Memory B cell (primary cell): ENCODE data around the gene ABLIM2.

Experiments
- ATAC-seq: fragments of 150-1000 bp; cut with Tn5 transposase; 2 replicates; pipeline ENCODE4 v1.10.0; 2021; ENCODE audit warnings: low read depth, mild to moderate bottlenecking, moderate library complexity
- DNase-seq, 2 donors: peaks; one replicate each; pipeline ENCODE4 v3.0.0; 2022; ENCODE audit warnings: low spot score in 2 of 2
- H3K27ac Mint-ChIP-seq: one replicate; pipeline ENCODE4 v1.8.0; 2022; ENCODE audit warnings: mild to moderate bottlenecking, moderate library complexity, mixed read lengths
- H3K27me3 Mint-ChIP-seq: one replicate; pipeline ENCODE4 v1.8.0; 2022; ENCODE audit warnings: mixed read lengths
- H3K36me3 Mint-ChIP-seq: one replicate; pipeline ENCODE4 v1.8.0; 2022; ENCODE audit warnings: mild to moderate bottlenecking, mixed read lengths
- H3K4me1 Mint-ChIP-seq: one replicate; pipeline ENCODE4 v1.8.0; 2022; ENCODE audit warnings: mixed read lengths
- H3K4me3 Mint-ChIP-seq: one replicate; pipeline ENCODE4 v1.8.0; 2022; ENCODE audit warnings: mild to moderate bottlenecking, moderate library complexity, mixed read lengths
- H3K9me3 Mint-ChIP-seq: one replicate; pipeline ENCODE4 v1.8.0; 2022; ENCODE audit warnings: mixed read lengths

The ABLIM2 gene

DNA sequence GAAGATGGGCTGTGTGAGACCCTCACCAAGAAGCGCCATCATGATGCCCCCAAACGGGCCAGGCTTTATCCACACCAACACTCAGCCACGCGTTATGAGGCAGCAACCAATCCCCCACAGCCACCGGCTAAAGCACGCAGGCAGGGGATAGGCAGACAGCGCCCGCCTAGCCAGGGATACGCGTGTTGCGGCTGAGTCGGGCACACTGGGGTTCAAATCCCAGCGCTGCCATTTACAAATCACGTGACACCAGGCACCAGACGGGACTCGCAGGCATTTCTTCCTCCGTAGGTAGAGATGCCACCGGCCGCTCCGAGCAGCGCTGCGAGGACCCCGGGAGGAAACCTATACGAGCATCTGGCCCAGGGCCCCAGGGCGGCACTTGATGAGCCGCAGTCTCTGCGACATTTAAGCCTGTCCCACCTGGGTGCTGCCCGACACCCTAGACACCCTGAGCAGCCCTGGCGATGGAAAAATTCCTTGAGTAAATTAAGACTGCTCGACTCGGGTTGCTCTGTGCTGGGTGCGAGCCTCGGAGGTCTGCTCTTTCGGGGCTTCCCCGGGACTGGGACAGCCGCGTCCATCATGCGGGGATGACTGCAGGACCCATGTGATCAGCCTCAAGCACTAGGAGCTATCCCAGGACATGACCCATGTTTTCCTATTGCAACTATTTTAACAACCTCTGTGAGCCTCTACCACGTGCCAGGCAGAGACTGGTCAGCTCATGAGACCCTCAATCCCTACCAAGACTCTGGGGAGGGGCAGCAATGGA is 6.3 kb downstream of the ABLIM2 start:
- H3K36me3 Mint-ChIP-seq: no peaks in the 10 kb centered on the region
- ATAC-seq: no peak
- DNase-seq: no peak
- no peak overlapping the region for H3K4me3 Mint-ChIP-seq
- H3K4me1 Mint-ChIP-seq: no peaks in the 10 kb centered on the region
- H3K9me3 Mint-ChIP-seq: no peaks in the 10 kb centered on the region
- H3K27me3 Mint-ChIP-seq: peaks cover 1% of the 10 kb centered on the region
- no peak overlapping the region for H3K27ac Mint-ChIP-seq

DNA sequence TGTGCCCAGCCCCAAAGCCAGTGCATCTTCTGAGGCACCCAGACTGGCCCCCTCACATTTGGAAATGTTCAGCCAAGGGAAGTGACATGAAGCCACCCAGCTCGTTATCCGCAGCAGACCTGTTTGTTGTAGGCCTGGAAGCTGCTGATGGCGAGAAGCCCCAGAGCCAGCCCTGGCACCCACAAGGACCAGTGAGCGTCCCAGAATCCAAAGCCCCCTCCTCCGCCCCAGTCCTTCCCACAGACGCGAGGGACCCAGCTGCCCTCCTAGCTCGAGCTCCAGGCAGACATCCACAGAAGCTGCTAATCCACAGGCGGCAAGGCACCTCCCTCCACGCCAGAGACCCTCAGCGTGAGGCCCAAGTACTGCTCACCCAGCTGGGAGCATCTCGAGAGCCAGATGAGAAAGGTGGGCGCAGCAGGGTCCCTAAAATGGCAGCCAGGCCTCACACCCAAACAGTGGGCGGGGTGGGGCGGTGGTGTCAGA is 7.4 kb downstream of the ABLIM2 start:
- H3K9me3 Mint-ChIP-seq: no peaks in the 10 kb centered on the region
- DNase-seq (no peak), ATAC-seq (no peak)
- H3K27ac Mint-ChIP-seq: no peak overlapping the region
- H3K4me3 Mint-ChIP-seq: no peak overlapping the region
- no peaks in the 10 kb centered on the region for H3K36me3 Mint-ChIP-seq
- no peaks in the 10 kb centered on the region for H3K4me1 Mint-ChIP-seq
- H3K27me3 Mint-ChIP-seq: peaks cover 1% of the 10 kb centered on the region

DNA sequence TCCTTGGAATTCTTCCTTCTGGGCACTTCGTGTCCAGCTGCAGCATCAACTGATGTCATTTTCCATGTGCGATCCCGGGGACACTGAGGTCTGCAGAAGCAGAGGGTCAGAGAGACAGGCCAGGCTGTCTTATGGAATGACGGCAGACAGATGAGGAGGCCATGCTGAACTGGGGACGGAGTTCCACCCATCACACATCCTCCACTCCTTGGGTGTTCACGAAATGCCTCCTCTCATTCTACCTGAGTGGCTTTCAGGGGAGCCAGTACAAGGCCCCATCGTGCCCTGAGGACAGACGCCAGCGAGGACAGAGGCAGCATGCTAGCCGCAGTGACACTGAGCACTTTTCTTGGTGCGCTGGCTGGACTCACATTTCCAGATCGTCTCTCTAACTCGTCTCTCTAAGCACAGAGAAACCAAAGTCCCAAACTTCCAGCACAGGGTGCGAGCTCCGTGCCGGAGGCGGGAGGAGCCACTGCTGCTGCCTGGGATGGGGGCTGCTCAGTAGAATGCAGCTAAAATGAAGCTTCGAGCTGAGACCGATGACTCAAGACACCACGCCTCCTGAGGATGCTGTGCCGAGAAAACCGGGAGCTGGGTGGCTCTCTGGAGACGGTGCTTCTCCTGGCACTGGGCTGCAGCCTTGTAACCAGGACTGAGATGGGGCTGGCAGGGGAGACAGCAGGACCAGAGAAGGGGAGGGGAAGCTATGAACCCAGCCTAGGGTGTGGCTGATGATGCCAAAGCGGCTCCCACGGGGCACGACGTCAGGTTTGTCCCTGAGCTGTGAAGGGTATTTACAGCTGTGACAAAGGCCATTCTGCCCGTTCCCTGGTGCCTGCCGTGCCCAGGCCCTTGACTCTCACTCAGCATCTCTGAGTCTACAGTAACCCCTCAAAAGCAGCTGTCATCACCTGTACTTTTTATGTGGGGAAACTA is 8.2 kb downstream of the ABLIM2 start:
- no peak overlapping the region for H3K27ac Mint-ChIP-seq
- H3K9me3 Mint-ChIP-seq: no peaks in the 10 kb centered on the region
- ATAC-seq (peak; percentile 47), DNase-seq (no peak)
- H3K4me1 Mint-ChIP-seq: no peaks in the 10 kb centered on the region
- H3K36me3 Mint-ChIP-seq: no peaks in the 10 kb centered on the region
- peaks cover 2% of the 10 kb centered on the region for H3K27me3 Mint-ChIP-seq
- no peak overlapping the region for H3K4me3 Mint-ChIP-seq

DNA sequence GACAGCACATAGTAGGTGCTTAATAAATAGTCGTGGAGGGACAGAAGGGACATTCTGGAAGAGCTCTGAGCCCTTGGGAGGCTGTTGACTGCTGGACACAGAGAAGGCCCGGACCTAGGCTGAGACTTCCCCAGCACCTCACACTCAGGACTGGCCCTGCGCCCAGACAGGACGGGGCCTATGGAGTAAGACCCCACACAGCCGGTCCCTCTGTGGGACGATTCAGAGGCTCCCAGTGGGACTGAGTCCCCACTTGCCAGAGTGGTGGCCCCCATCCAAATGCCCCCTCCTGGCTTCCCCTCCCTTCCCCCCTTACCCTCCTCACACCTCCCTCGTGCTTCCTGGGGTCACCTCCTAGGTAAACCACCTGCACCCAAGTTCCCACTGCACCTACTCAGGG is 8.9 kb downstream of the ABLIM2 start:
- Mint-ChIP-seq H3K27me3 (peaks cover 2% of the 10 kb centered on the region), H3K9me3 (no peaks in the 10 kb centered on the region), H3K27ac (no peak overlapping the region), H3K4me1 (no peaks in the 10 kb centered on the region), H3K36me3 (no peaks in the 10 kb centered on the region), H3K4me3 (no peak overlapping the region)
- DNase-seq (no peak), ATAC-seq (no peak)

DNA sequence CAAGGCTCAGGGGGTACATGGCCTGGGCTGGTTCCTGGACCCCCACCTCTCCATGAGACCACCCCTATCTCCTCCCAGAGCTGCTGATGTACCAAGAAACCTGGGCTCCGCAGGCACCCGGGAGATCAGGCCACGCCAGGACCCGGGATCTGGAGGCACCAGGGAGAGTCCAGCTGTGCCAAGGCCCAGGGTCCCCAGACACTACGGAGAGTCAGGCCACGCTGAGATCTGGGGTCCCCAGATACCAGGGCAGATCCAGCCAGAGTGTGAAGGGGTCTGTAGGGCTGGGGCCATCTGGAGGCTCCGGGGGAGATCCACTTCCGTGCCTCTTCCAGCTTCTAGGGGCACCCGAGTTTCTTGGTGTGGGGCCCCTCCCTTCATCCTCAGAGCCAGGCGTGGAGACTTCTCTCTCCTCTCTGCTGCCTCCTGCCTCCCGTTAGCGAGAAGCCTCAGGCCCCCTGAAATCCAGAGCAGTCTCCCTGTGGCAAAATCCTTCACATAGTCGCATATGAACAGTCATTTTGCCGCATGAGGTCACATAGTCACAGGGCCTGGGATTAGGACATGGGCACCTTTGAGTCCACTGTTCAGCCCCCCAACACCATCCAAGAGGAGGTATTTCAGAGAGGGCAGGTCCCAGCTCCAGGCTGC is 9.7 kb downstream of the ABLIM2 start:
- Mint-ChIP-seq H3K27me3 (peaks cover 2% of the 10 kb centered on the region), H3K4me3 (no peak overlapping the region), H3K36me3 (no peaks in the 10 kb centered on the region), H3K9me3 (no peaks in the 10 kb centered on the region), H3K27ac (no peak overlapping the region), H3K4me1 (no peaks in the 10 kb centered on the region)
- no peak for ATAC-seq
- no peak for DNase-seq

DNA sequence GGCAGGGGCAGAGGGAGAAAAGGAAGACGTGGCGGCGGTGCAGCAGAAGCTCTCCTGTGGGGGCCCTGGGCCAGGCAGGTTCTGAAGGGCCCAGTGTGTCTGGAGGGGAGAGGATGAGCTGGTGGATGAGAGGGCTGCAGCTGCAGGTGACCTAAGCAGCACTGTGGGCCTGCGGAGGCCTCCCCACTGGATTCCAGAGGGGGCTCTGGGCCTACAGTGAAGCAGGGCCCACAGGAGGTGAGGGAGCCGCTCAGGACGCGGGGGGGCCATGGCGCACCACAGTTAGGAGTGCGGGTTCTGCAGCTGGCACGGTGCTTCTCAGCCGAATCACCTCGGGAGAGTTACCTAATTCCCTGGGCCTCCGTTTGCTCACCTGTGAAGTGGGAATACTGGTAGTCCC is 10.5 kb downstream of the ABLIM2 start:
- no peak for ATAC-seq
- H3K4me3 Mint-ChIP-seq: no peak overlapping the region
- H3K27me3 Mint-ChIP-seq: peaks cover 4% of the 10 kb centered on the region
- H3K27ac Mint-ChIP-seq: peak overlapping the region; percentile 75
- no peaks in the 10 kb centered on the region for H3K4me1 Mint-ChIP-seq
- no peaks in the 10 kb centered on the region for H3K36me3 Mint-ChIP-seq
- no peaks in the 10 kb centered on the region for H3K9me3 Mint-ChIP-seq
- DNase-seq: no peak

DNA sequence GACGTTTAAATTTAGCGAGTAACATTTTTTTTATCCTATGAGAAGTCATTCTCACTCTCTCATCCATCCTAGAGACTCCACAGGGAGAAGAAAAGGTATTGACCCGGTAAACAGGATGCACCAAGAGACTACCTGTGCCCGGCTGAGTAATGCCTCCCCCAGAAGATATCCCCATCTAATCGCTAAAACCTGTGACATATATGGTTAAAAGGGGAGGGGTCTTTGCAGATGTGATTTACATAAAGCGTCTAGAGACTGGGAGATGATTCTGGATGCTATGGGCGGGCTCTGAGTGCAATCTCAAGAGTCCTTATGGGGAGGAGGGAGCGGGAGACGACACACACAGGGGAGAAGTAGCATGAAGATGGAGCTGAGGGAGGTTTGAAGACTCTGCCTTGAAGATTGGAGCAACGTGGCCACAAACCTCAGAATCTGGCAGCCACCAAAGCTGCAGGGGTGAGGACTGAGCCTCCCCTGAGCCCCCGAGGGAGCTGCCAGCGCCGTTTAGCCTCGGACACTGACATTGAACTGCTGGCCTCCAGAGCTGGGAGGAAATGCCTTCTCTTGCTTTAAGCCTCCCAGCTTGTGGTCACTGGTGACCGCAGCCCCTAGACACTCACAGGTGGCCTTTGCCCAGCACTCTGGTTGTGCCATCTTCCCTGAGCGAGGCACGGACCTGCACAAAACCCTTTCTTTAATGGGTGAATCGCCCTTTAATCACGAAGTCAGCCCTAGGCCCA is 11.2 kb downstream of the ABLIM2 start:
- no peak for ATAC-seq
- DNase-seq: no peak
- Mint-ChIP-seq H3K36me3 (no peaks in the 10 kb centered on the region), H3K27ac (peak overlapping the region; percentile 75), H3K4me1 (no peaks in the 10 kb centered on the region), H3K9me3 (no peaks in the 10 kb centered on the region), H3K27me3 (peaks cover 4% of the 10 kb centered on the region), H3K4me3 (no peak overlapping the region)

DNA sequence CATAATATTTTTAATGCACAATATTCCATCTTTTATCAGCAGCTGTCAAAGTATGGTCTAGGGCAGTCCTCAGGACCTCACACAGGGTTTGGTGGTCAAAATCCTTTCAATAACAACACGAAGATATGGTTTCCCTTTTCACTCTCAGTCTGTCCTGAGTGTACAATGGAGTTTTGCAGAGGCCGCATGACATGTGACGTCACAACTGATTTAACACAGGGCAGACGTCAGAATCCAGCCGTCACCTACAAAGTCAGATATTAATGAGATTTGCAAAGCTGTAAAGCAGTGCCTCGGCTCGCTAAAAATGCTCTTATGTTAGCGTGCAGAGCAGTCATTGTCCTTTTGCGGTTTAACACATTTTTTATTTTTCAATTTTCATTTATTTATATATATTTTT is 12.5 kb downstream of the ABLIM2 start:
- H3K36me3 Mint-ChIP-seq: no peaks in the 10 kb centered on the region
- peaks cover 4% of the 10 kb centered on the region for H3K27me3 Mint-ChIP-seq
- no peaks in the 10 kb centered on the region for H3K9me3 Mint-ChIP-seq
- H3K4me3 Mint-ChIP-seq: no peak overlapping the region
- H3K4me1 Mint-ChIP-seq: no peaks in the 10 kb centered on the region
- no peak overlapping the region for H3K27ac Mint-ChIP-seq
- DNase-seq (no peak), ATAC-seq (no peak)

DNA sequence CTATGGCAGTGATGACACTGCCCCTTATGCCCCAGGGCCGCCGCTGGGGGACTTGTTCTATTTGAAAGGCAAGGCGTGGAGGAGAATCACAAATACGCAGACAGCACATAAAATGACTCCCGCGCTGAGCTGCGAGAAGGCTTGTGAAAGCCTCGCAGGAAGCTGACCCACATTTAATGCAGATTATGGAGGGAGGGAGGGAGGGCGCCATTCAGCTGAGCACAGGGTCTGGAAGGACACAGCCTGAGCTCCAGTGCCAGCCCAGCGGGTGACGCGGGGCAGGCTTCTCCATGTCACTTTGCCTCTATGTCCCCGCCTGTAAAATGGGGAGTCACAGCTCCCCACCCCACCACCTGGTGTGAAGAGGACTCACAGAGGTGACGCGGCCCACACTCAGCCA is 14.3 kb downstream of the ABLIM2 start:
- ATAC-seq: no peak
- no peaks in the 10 kb centered on the region for H3K4me1 Mint-ChIP-seq
- H3K27ac Mint-ChIP-seq: no peak overlapping the region
- peaks cover 4% of the 10 kb centered on the region for H3K27me3 Mint-ChIP-seq
- peaks cover 3% of the 10 kb centered on the region for H3K36me3 Mint-ChIP-seq
- no peak for DNase-seq
- H3K9me3 Mint-ChIP-seq: peaks cover 3% of the 10 kb centered on the region
- H3K4me3 Mint-ChIP-seq: no peak overlapping the region

DNA sequence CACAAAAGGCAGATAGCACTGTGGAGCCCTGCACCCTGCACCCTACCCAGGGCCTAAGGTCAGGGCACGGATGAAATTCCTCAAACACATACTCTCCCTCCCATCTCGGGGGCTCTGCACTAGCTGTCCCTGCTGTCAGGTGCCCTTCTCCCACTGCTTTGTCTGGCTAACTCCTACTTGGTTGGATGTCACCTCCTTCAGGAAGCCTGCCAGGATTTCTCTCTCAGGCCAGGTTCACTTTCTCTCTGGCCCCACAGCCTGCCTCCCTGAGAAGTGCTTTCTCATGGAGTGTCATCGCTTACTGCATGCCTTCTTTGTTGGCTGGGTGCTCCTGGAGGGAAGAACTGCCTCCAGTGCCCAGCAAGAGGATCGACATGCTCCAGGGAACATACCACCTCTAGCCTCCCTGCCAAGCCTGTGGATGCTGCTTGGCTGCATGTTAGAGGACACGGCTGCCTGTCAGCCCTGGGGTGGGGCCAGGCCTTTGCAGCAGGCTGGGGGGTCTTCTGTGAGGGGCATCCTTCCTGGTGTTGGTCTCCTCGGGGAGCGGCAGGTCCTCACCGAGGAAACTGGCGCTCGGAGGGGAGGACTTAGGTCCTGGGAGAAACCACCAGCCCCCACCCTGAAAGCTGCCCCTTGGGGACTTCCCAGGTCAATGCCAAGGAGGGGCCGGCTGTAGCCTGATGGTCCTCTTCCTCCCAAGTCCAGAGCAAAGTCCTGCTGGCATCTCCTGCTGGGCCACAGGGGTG is 15.0 kb downstream of the ABLIM2 start:
- H3K27me3 Mint-ChIP-seq: peaks cover 4% of the 10 kb centered on the region
- peaks cover 4% of the 10 kb centered on the region for H3K36me3 Mint-ChIP-seq
- no peaks in the 10 kb centered on the region for H3K4me1 Mint-ChIP-seq
- peaks cover 3% of the 10 kb centered on the region for H3K9me3 Mint-ChIP-seq
- ATAC-seq: no peak
- no peak overlapping the region for H3K4me3 Mint-ChIP-seq
- no peak for DNase-seq
- H3K27ac Mint-ChIP-seq: no peak overlapping the region

DNA sequence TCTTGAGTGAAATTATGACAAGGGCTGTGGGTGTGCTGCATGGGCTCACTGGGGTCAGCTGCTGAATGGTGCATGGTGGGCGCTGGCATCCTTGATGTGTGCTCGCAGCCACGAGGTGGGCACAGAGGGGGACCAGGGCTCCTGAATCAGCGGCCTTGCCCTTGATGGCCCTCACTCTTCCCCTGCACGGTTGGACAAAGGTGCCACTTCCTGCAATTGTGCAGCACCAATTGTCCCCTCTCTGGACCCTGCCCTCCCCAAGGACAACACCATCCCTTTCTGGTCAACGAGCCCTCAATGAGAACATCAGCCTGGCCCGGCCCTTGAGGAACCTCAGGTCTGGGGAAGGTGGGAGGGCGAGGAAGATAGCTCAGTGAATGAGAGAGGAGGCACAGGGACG is 16.1 kb downstream of the ABLIM2 start:
- peaks cover 6% of the 10 kb centered on the region for H3K27me3 Mint-ChIP-seq
- DNase-seq (no peak), ATAC-seq (no peak)
- H3K36me3 Mint-ChIP-seq: peaks cover 11% of the 10 kb centered on the region
- H3K9me3 Mint-ChIP-seq: peaks cover 8% of the 10 kb centered on the region
- no peaks in the 10 kb centered on the region for H3K4me1 Mint-ChIP-seq
- H3K4me3 Mint-ChIP-seq: no peak overlapping the region
- H3K27ac Mint-ChIP-seq: no peak overlapping the region

DNA sequence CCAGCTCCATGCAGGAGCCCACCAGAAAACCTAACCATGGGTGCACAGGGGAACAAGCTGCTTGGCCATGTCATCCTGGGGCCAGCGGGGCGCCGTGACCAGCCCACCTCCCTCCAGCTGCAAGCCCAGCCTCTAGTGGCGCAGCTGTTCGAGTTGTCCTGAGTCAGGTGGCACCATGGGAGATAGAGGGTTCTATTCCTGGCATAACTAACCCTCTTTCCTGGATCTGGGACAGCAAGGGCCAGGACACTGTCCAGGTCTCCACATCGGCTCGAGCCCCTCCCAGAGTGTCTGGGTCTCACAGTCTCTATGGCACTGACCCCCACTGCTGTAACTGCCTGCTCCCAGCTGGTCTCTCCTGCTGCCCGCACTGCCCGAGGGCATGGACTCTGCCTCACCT is 16.7 kb downstream of the ABLIM2 start:
- no peak overlapping the region for H3K4me3 Mint-ChIP-seq
- ATAC-seq (no peak), DNase-seq (no peak)
- peaks cover 8% of the 10 kb centered on the region for H3K9me3 Mint-ChIP-seq
- H3K36me3 Mint-ChIP-seq: peaks cover 11% of the 10 kb centered on the region
- H3K4me1 Mint-ChIP-seq: no peaks in the 10 kb centered on the region
- H3K27ac Mint-ChIP-seq: no peak overlapping the region
- peaks cover 6% of the 10 kb centered on the region for H3K27me3 Mint-ChIP-seq

DNA sequence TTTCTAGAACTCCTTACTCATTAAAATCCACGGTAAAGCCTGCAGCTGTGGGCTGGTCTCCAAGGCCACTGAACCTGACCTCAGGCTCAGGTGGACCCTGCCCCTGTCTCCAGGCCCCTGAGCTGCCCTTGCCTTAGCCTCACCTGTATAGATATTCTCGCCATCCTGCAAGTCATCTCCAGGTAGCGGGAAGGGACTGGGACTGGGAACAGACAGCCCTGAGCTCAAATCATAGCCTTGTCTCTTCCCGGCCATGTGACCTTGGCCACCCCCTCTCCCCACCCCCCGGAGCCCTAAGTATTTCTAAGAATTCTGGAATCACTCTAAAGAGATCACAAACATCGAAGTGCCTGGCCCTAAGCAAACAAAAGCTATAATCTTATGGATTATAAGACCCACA is 17.7 kb downstream of the ABLIM2 start:
- H3K36me3 Mint-ChIP-seq: peaks cover 11% of the 10 kb centered on the region
- no peak overlapping the region for H3K4me3 Mint-ChIP-seq
- no peak overlapping the region for H3K27ac Mint-ChIP-seq
- no peak for DNase-seq
- H3K4me1 Mint-ChIP-seq: no peaks in the 10 kb centered on the region
- H3K9me3 Mint-ChIP-seq: peaks cover 8% of the 10 kb centered on the region
- ATAC-seq: no peak
- H3K27me3 Mint-ChIP-seq: peaks cover 6% of the 10 kb centered on the region
